OCI-LY7 (cell line): Measurements from ENCODE around the gene CFH.

Source experiments
- EZH2phosphoT487 ChIP-seq: fragments of 200-600 bp; sonication (generic); IDR thresholded peaks from 2 replicates; pipeline ENCODE4 v1.6.1; 2018; ENCODE audit warnings: low read depth, borderline replicate concordance, mild to moderate bottlenecking, mixed run types, antibody characterized with exemption, low read length, moderate library complexity, mixed read lengths
- TF ChIP-seq, protein P1 (sequence below): fragments of 200-600 bp; sonication (generic); conservative IDR thresholded peaks from 2 replicates; pipeline ENCODE4 v1.5.1; 2014; ENCODE audit warnings: mild to moderate bottlenecking, antibody characterized with exemption, low read length, moderate library complexity, mixed read lengths

DNA sequence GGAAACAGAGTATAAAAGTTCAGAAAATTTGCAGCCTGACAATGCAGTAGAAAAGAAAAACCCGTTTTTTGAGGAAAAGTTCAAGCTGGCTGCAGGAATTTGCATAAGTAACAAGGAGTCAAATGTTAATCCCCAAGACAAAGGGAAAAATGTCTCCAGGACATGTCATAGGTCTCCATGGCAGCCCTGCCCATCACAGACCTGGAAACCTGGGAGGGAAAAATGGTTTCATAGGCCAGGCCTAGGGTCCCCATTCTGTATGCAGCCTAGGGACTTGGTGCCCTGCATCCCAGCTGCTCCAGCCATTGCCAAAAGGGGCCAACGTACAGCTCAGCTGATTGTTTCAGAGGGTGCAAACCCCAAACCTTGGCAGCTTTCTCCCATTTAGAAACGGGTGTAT, 40.0 kb upstream of the CFH start:
- TF ChIP-seq, protein P1, sequence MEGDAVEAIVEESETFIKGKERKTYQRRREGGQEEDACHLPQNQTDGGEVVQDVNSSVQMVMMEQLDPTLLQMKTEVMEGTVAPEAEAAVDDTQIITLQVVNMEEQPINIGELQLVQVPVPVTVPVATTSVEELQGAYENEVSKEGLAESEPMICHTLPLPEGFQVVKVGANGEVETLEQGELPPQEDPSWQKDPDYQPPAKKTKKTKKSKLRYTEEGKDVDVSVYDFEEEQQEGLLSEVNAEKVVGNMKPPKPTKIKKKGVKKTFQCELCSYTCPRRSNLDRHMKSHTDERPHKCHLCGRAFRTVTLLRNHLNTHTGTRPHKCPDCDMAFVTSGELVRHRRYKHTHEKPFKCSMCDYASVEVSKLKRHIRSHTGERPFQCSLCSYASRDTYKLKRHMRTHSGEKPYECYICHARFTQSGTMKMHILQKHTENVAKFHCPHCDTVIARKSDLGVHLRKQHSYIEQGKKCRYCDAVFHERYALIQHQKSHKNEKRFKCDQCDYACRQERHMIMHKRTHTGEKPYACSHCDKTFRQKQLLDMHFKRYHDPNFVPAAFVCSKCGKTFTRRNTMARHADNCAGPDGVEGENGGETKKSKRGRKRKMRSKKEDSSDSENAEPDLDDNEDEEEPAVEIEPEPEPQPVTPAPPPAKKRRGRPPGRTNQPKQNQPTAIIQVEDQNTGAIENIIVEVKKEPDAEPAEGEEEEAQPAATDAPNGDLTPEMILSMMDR, result no peak
- no peak for TF ChIP-seq EZH2phosphoT487
